IgD-negative memory B cell (primary cell): Measurements from ENCODE around the gene CELA3A. TPM values are rescaled to one million over a fixed set of nuclear protein-coding genes. Genes with fewer than 3 reads are reported as not detected.

Experiments used
- polyA plus RNA-seq: library from polyadenylated mRNA; unstranded; fragments of 300-500 nt; fragmentation: Illumina TruSeq; gene quantifications from one replicate; pipeline ENCODE4 v1.2.3, GENCODE V29; 2021

CELA3A gene
- polyA plus RNA-seq, 1 donor from 2014 or later: not detected

Other genes starting within 250 kb of the CELA3A start
- gene USP48, start 218.5 kb upstream of the CELA3A start, polyA plus RNA-seq: 58.4 TPM
- gene LDLRAD2, start 189.4 kb upstream of the CELA3A start, polyA plus RNA-seq: 0.69 TPM
- 0.90 TPM for gene HSPG2, start 64.3 kb upstream of the CELA3A start, polyA plus RNA-seq
- gene CELA3B, start 24.6 kb upstream of the CELA3A start, polyA plus RNA-seq: not detected
- gene CDC42, start 51.1 kb downstream of the CELA3A start, polyA plus RNA-seq: 268 TPM
- gene WNT4, start 141.4 kb downstream of the CELA3A start, polyA plus RNA-seq: not detected